GM23338 (cell line): ENCODE results near the gene SERGEF. TPM values are rescaled to one million over a fixed set of nuclear protein-coding genes. Genes with fewer than 3 reads are reported as not detected.

ENCODE experiments used
- ATAC-seq: fragments of 200-7000 bp; cut with Tn5 transposase; 3 replicates; pipeline ENCODE4 v1.9.1; 2020
- DNase-seq: peaks from one replicate; pipeline ENCODE4 v3.0.0-alpha.2; 2015; ENCODE audit warnings: low spot score
- H2AFZ ChIP-seq: fragments of 200-600 bp; sonication (generic); 2 replicates; pipeline ENCODE4 v1.8.0; 2016; ENCODE audit warnings: antibody characterized with exemption, mild to moderate bottlenecking, moderate library complexity
- H3F3A ChIP-seq: fragments of 200-600 bp; sonication (generic); replicated peaks from 2 replicates; pipeline ENCODE4 v1.8.0; 2017; ENCODE audit warnings: antibody characterized with exemption, mixed run types, low read depth
- H3K27ac ChIP-seq: fragments of 200-600 bp; sonication (generic); 2 replicates; pipeline ENCODE4 v1.6.1; 2016; ENCODE audit warnings: low read depth
- H3K27me3 ChIP-seq: fragments of 200-600 bp; sonication (generic); 2 replicates; pipeline ENCODE4 v1.8.0; 2016; ENCODE audit warnings: mild to moderate bottlenecking, mixed run types, moderate library complexity; ENCODE audit not compliant: insufficient read depth
- H3K36me3 ChIP-seq: fragments of 200-600 bp; sonication (generic); 2 replicates; pipeline ENCODE4 v1.8.0; 2016; ENCODE audit warnings: mild to moderate bottlenecking; ENCODE audit not compliant: insufficient read depth
- H3K4me1 ChIP-seq: fragments of 200-600 bp; sonication (generic); 2 replicates; pipeline ENCODE4 v1.8.0; 2016; ENCODE audit warnings: mild to moderate bottlenecking, moderate library complexity; ENCODE audit not compliant: insufficient read depth
- H3K4me2 ChIP-seq: fragments of 200-600 bp; sonication (generic); 2 replicates; pipeline ENCODE4 v1.7.1; 2017; ENCODE audit warnings: mixed run types
- H3K4me3 ChIP-seq: fragments of 200-600 bp; sonication (generic); 2 replicates; pipeline ENCODE4 v1.6.1; 2016; ENCODE audit warnings: mixed run types
- H3K79me2 ChIP-seq: fragments of 200-600 bp; sonication (generic); replicated peaks from 2 replicates; pipeline ENCODE4 v1.8.0; 2017; ENCODE audit warnings: mild to moderate bottlenecking; ENCODE audit not compliant: insufficient read depth
- H3K9me2 ChIP-seq: fragments of 200-600 bp; sonication (generic); 2 replicates; pipeline ENCODE4 v1.8.0; 2017; ENCODE audit not compliant: insufficient read depth
- H4K20me1 ChIP-seq: fragments of 200-600 bp; sonication (generic); replicated peaks from 2 replicates; pipeline ENCODE4 v1.8.0; 2017; ENCODE audit warnings: mild to moderate bottlenecking; ENCODE audit not compliant: insufficient read depth
- H3K27ac Mint-ChIP-seq: 2 replicates; pipeline ENCODE4 v1.8.0; 2020; ENCODE audit warnings: inconsistent platforms, mild to moderate bottlenecking, moderate library complexity, mixed read lengths
- H3K27me3 Mint-ChIP-seq: 3 replicates; pipeline ENCODE4 v1.8.0; 2022; ENCODE audit warnings: low read depth, mild to moderate bottlenecking, moderate library complexity, mixed read lengths, inconsistent platforms; ENCODE audit not compliant: insufficient read depth, poor library complexity
- H3K36me3 Mint-ChIP-seq: 3 replicates; pipeline ENCODE4 v1.8.0; 2021; ENCODE audit warnings: low read depth, mild to moderate bottlenecking, inconsistent platforms, moderate library complexity, mixed read lengths
- H3K4me1 Mint-ChIP-seq: 3 replicates; pipeline ENCODE4 v1.8.0; 2020; ENCODE audit warnings: mild to moderate bottlenecking, inconsistent platforms, mixed read lengths
- H3K4me3 Mint-ChIP-seq: 3 replicates; pipeline ENCODE4 v1.8.0; 2021; ENCODE audit warnings: moderate library complexity, mild to moderate bottlenecking, inconsistent platforms, mixed read lengths
- H3K9me3 Mint-ChIP-seq: 3 replicates; pipeline ENCODE4 v1.8.0; 2020; ENCODE audit warnings: moderate library complexity, mild to moderate bottlenecking, inconsistent platforms, mixed read lengths
- CREB1 ChIP-seq: fragments of 250-450 bp; sonication (Bioruptor Pico); IDR thresholded peaks from 2 replicates; pipeline ENCODE4 v1.5.0; 2020; ENCODE audit warnings: low read depth, mild to moderate bottlenecking, moderate library complexity
- EZH2 ChIP-seq: fragments of 200-600 bp; sonication (generic); IDR thresholded peaks from one replicate; pipeline ENCODE4 v1.8.0; 2017; ENCODE audit warnings: antibody characterized with exemption, mild to moderate bottlenecking, low read depth; ENCODE audit not compliant: unreplicated experiment
- EZH2phosphoT487 ChIP-seq: fragments of 200-600 bp; sonication (generic); IDR thresholded peaks from one replicate; pipeline ENCODE4 v1.8.1; 2018; ENCODE audit warnings: antibody characterized with exemption; ENCODE audit not compliant: unreplicated experiment
- JUNB ChIP-seq: IDR thresholded peaks from one replicate; pipeline ENCODE4 v1.6.1; 2016; ENCODE audit warnings: antibody characterized with exemption; ENCODE audit not compliant: unreplicated experiment
- NANOG ChIP-seq: IDR thresholded peaks from 2 replicates; pipeline ENCODE4 v1.6.1; 2016; ENCODE audit warnings: antibody characterized with exemption, borderline replicate concordance
- POLR2AphosphoS5 ChIP-seq: IDR thresholded peaks from 2 replicates; pipeline ENCODE4 v1.6.1; 2016; ENCODE audit warnings: antibody characterized with exemption, low read depth
- REST ChIP-seq: IDR thresholded peaks from one replicate; pipeline ENCODE4 v1.6.1; 2018; ENCODE audit warnings: antibody characterized with exemption; ENCODE audit not compliant: unreplicated experiment
- STAT1 ChIP-seq: IDR thresholded peaks from one replicate; pipeline ENCODE4 v1.6.1; 2016; ENCODE audit warnings: antibody characterized with exemption; ENCODE audit not compliant: unreplicated experiment
- ZNF114 ChIP-seq: fragments of 250-450 bp; sonication (Bioruptor Pico); IDR thresholded peaks from 2 replicates; pipeline ENCODE4 v1.5.0; 2020; ENCODE audit warnings: mild to moderate bottlenecking, moderate library complexity
- ZNF331 ChIP-seq: fragments of 250-450 bp; sonication (Bioruptor Pico); IDR thresholded peaks from 2 replicates; pipeline ENCODE4 v1.5.0; 2020; ENCODE audit warnings: low read depth, mild to moderate bottlenecking, moderate library complexity
- ZNF462 ChIP-seq: fragments of 250-450 bp; sonication (Bioruptor Pico); IDR thresholded peaks from 2 replicates; pipeline ENCODE4 v1.5.0; 2020; ENCODE audit warnings: mild to moderate bottlenecking, moderate library complexity
- polyA plus RNA-seq: library from polyadenylated mRNA; unstranded; fragments of >200 nt; fragmentation: Nextera tagmentation; extraction: Ambion mirVana; gene quantifications from 2 replicates; pipeline ENCODE4 v1.2.1, GENCODE V29; 2016
- total RNA-seq: library from RNA; depleted of rRNA; stranded (reverse); fragments of >200 nt; shearing (Covaris generic); gene quantifications from 2 replicates; pipeline ENCODE4 v1.2.3, GENCODE V29; 2014
- TF ChIP-seq, protein P1 (sequence below): IDR thresholded peaks from 2 replicates; pipeline ENCODE4 v1.6.1; 2016; ENCODE audit warnings: antibody characterized with exemption
- TF ChIP-seq, protein P2 (sequence below), 2 experiments: fragments of 200-600 bp in 1 of 2; sonication (generic) in 1 of 2; conservative IDR thresholded peaks; 2 replicates each; pipeline versions ENCODE4 v1.5.1 to v1.6.1; 2016 to 2017; ENCODE audit warnings: antibody characterized with exemption in 2 of 2, low read depth in 2 of 2, mild to moderate bottlenecking in 2 of 2, moderate library complexity in 1 of 2

The SERGEF gene
- total and polyA plus RNA-seq, 2 experiments from 2014 or later: 24.2 to 27.9 TPM

- Histone ChIP-seq H3K36me3 (no peaks in the 10 kb centered on the region), H3K4me2 (no peak overlapping the region), H3K27me3 (no peaks in the 10 kb centered on the region), H3K9me2 (no peaks in the 10 kb centered on the region), H3K4me3 (no peak overlapping the region), H3K27ac (no peak overlapping the region), H3K4me1 (no peaks in the 10 kb centered on the region), H3K79me2 (no peaks in the 10 kb centered on the region), H2AFZ (no peak overlapping the region), H4K20me1 (no peaks in the 10 kb centered on the region), H3F3A (no peaks in the 10 kb centered on the region)
- Mint-ChIP-seq H3K27ac (no peak overlapping the region), H3K4me3 (no peak overlapping the region), H3K36me3 (no peaks in the 10 kb centered on the region), H3K4me1 (peaks cover 8% of the 10 kb centered on the region), H3K27me3 (peaks cover 7% of the 10 kb centered on the region), H3K9me3 (no peaks in the 10 kb centered on the region)
- DNase-seq (no peak), ATAC-seq (no peak)
- TF ChIP-seq NANOG: no peak
- TF ChIP-seq, protein P1, sequence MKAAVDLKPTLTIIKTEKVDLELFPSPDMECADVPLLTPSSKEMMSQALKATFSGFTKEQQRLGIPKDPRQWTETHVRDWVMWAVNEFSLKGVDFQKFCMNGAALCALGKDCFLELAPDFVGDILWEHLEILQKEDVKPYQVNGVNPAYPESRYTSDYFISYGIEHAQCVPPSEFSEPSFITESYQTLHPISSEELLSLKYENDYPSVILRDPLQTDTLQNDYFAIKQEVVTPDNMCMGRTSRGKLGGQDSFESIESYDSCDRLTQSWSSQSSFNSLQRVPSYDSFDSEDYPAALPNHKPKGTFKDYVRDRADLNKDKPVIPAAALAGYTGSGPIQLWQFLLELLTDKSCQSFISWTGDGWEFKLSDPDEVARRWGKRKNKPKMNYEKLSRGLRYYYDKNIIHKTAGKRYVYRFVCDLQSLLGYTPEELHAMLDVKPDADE: no peak
- no peak for TF ChIP-seq EZH2phosphoT487
- TF ChIP-seq POLR2AphosphoS5: no peak
- no peak for TF ChIP-seq JUNB
- TF ChIP-seq, protein P2, sequence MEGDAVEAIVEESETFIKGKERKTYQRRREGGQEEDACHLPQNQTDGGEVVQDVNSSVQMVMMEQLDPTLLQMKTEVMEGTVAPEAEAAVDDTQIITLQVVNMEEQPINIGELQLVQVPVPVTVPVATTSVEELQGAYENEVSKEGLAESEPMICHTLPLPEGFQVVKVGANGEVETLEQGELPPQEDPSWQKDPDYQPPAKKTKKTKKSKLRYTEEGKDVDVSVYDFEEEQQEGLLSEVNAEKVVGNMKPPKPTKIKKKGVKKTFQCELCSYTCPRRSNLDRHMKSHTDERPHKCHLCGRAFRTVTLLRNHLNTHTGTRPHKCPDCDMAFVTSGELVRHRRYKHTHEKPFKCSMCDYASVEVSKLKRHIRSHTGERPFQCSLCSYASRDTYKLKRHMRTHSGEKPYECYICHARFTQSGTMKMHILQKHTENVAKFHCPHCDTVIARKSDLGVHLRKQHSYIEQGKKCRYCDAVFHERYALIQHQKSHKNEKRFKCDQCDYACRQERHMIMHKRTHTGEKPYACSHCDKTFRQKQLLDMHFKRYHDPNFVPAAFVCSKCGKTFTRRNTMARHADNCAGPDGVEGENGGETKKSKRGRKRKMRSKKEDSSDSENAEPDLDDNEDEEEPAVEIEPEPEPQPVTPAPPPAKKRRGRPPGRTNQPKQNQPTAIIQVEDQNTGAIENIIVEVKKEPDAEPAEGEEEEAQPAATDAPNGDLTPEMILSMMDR (conservative IDR thresholded peaks at IDR 0.05; ENCODE audit: low read depth in 2 of 2): no peak
- TF ChIP-seq REST: no peak
- TF ChIP-seq ZNF462 (CRISPR knock-in tag): no peak
- TF ChIP-seq EZH2: no peak
- TF ChIP-seq ZNF114 (CRISPR knock-in tag): no peak
- TF ChIP-seq ZNF331: no peak
- TF ChIP-seq CREB1 (CRISPR knock-in tag): no peak
- no peak for TF ChIP-seq STAT1
These were observed 238.4 kb downstream of the SERGEF start for GRCh38 chr11:17774232-17775034.
